Stimulated activated naive CD4-positive, alpha-beta T cell treated with Interleukin-2 at 50 U/mL for 16 hours (primary cell): ENCODE results near the gene GNE.
"Not testable (repeated sequence)": the region's sequence is repeated elsewhere in the genome, so short reads cannot be mapped to it uniquely, and the experiment has no call there.

ENCODE experiments used
- DNase-seq: peaks from one replicate; lab custom pipeline; 2025; lab: John Stamatoyannopoulos, UW

Gene GNE

GRCh38 chr9:36207546-36208012 lies 50.7 kb downstream of the GNE start:
- DNase-seq: no peak

- DNase-seq: no peak
Observed at GRCh38 chr9:36207016-36207415, 51.2 kb downstream of the GNE start.

GRCh38 chr9:36204906-36205547 lies 53.2 kb downstream of the GNE start:
- no peak for DNase-seq

GRCh38 chr9:36194326-36195000 lies 63.8 kb downstream of the GNE start:
- no peak for DNase-seq

- no peak for DNase-seq
Observed at GRCh38 chr9:36193023-36193422, 65.2 kb downstream of the GNE start.

GRCh38 chr9:36192196-36192595 lies 66.1 kb downstream of the GNE start:
- no peak for DNase-seq

- DNase-seq: no peak
Observed at GRCh38 chr9:36191686-36192085, 66.6 kb downstream of the GNE start.

- DNase-seq: peak; percentile 42
Observed at GRCh38 chr9:36191290-36191645, 67.0 kb downstream of the GNE start.

- DNase-seq: peak; percentile 96
Observed at GRCh38 chr9:36190388-36191289, 67.6 kb downstream of the GNE start, which contains the start of gene CLTA. CLTA (plus strand) TSS chr9:36190921; CDS start chr9:36191057, 136 bp downstream.

- DNase-seq: no peak
Observed at GRCh38 chr9:36189976-36190375, 68.3 kb downstream of the GNE start.

GRCh38 chr9:36188212-36188611 lies 70.0 kb downstream of the GNE start:
- no peak for DNase-seq

- no peak for DNase-seq
Observed at GRCh38 chr9:36187414-36187813, 70.8 kb downstream of the GNE start.

- not testable (repeated sequence) for DNase-seq
Observed at GRCh38 chr9:36180243-36180642, 78.0 kb downstream of the GNE start.

- no peak for DNase-seq
Observed at GRCh38 chr9:36177571-36177970, 80.7 kb downstream of the GNE start.

- not testable (repeated sequence) for DNase-seq
Observed at GRCh38 chr9:36176496-36176895, 81.8 kb downstream of the GNE start.

- DNase-seq: not testable (repeated sequence)
Observed at GRCh38 chr9:36175209-36175608, 83.0 kb downstream of the GNE start.

- no peak for DNase-seq
Observed at GRCh38 chr9:36174731-36175130, 83.5 kb downstream of the GNE start.

GRCh38 chr9:36174271-36174670 lies 84.0 kb downstream of the GNE start:
- DNase-seq: no peak

GRCh38 chr9:36173861-36174260 lies 84.4 kb downstream of the GNE start:
- DNase-seq: no peak

GRCh38 chr9:36170531-36170930 lies 87.7 kb downstream of the GNE start:
- DNase-seq: no peak

- no peak for DNase-seq
Observed at GRCh38 chr9:36169708-36170107, 88.5 kb downstream of the GNE start.

- DNase-seq: no peak
Observed at GRCh38 chr9:36169166-36169565, 89.1 kb downstream of the GNE start, which contains the start of gene CCIN. CCIN (plus strand) TSS chr9:36169388; CDS start chr9:36169503, 115 bp downstream.
